ENCODE measurements around the gene POGLUT3. TPM values are rescaled to one million over a fixed set of nuclear protein-coding genes. Genes with fewer than 3 reads are reported as not detected.

The POGLUT3 gene
- total and polyA plus RNA-seq, 4 donors: 5.8 to 8.8 (median 7.6) TPM

- Histone ChIP-seq H3K4me3 (ENCODE audit: low read depth in 1 of 3, low read length in 3 of 3) (peak overlapping the region; percentile 0 to 53 (median 51)), H3K9me3 (ENCODE audit: control insufficient read depth in 4 of 4, low read length in 3 of 4) (no peaks in the 10 kb centered on the region), H3K27me3 (ENCODE audit: control insufficient read depth in 4 of 4, insufficient read depth in 4 of 4, low read length in 3 of 4) (no peaks in the 10 kb centered on the region), H3K36me3 (ENCODE audit: control insufficient read depth in 4 of 4, insufficient read depth in 3 of 4, low read depth in 1 of 4, low read length in 3 of 4) (peaks cover 2 to 3% (median 3%) of the 10 kb centered on the region in 4 donors), H3K4me1 (ENCODE audit: control insufficient read depth in 4 of 4, insufficient read depth in 4 of 4, low read length in 3 of 4) (peaks cover 0 to 22% (median 11%) of the 10 kb centered on the region in 4 donors), H3K27ac (ENCODE audit: low read depth in 1 of 2, low read length in 2 of 2) (peak overlapping the region; percentile 74 to 77), H3K9ac (ENCODE audit: low read depth in 1 of 2, low read length in 2 of 2) (peak overlapping the region; percentile 62 to 88)
- TF ChIP-seq CTCF (IDR thresholded peaks at IDR 0.05; ENCODE audit: low read depth, low read length, missing input control): no peak
- peak; percentile 48 for TF ChIP-seq FOXA2 (IDR thresholded peaks at IDR 0.05)
- TF ChIP-seq SP1 (IDR thresholded peaks at IDR 0.05): peak; percentile 79
- peak; percentile 35 for TF ChIP-seq FOXA1 (IDR thresholded peaks at IDR 0.05)
- TF ChIP-seq YY1 (IDR thresholded peaks at IDR 0.05): peak; percentile 95
- TF ChIP-seq MAX (IDR thresholded peaks at IDR 0.05): no peak
- no peak for TF ChIP-seq JUND (IDR thresholded peaks at IDR 0.05)
- TF ChIP-seq HNF4A (conservative IDR thresholded peaks at IDR 0.05): peak in 1 of 2 donors; percentile 50
- peak; percentile 30 to 58 for TF ChIP-seq RXRA (IDR thresholded peaks at IDR 0.05)
- peak in 1 of 2 donors; percentile 48 for TF ChIP-seq RAD21 (IDR thresholded peaks at IDR 0.05)
- TF ChIP-seq EGR1 (IDR thresholded peaks at IDR 0.05; ENCODE audit: low read depth in 2 of 2): peak; percentile 23 to 46
- TF ChIP-seq, protein P1, sequence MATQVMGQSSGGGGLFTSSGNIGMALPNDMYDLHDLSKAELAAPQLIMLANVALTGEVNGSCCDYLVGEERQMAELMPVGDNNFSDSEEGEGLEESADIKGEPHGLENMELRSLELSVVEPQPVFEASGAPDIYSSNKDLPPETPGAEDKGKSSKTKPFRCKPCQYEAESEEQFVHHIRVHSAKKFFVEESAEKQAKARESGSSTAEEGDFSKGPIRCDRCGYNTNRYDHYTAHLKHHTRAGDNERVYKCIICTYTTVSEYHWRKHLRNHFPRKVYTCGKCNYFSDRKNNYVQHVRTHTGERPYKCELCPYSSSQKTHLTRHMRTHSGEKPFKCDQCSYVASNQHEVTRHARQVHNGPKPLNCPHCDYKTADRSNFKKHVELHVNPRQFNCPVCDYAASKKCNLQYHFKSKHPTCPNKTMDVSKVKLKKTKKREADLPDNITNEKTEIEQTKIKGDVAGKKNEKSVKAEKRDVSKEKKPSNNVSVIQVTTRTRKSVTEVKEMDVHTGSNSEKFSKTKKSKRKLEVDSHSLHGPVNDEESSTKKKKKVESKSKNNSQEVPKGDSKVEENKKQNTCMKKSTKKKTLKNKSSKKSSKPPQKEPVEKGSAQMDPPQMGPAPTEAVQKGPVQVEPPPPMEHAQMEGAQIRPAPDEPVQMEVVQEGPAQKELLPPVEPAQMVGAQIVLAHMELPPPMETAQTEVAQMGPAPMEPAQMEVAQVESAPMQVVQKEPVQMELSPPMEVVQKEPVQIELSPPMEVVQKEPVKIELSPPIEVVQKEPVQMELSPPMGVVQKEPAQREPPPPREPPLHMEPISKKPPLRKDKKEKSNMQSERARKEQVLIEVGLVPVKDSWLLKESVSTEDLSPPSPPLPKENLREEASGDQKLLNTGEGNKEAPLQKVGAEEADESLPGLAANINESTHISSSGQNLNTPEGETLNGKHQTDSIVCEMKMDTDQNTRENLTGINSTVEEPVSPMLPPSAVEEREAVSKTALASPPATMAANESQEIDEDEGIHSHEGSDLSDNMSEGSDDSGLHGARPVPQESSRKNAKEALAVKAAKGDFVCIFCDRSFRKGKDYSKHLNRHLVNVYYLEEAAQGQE (IDR thresholded peaks at IDR 0.05): peak; percentile 64
- WGBS: 32% methylated on average over 11 of the region's 11 CpGs
- DNase-seq (ENCODE audit: low spot score): no peak
Observed at GRCh38 chr11:108474664-108475463, 23.3 kb downstream of the POGLUT3 start.

DNA sequence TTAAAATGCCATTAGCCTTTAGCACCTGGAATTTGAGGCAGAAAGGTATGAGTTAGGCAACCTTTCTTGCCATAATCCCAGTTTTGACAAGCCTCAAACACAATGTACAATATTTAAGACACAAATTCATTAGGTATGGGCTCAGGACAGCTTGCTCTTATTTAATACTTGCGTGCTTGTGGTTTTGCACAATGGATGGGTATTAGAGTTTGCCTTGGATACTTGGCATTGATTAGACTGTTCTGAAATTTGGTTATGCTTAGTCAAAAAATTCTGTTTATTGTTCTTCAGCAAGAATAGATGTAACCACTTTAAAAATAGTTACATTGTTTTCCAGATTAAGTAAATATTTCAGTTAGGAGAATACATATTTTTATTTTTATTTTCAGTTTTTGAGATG, 25.5 kb downstream of the POGLUT3 start:
- Histone ChIP-seq H3K36me3 (ENCODE audit: control insufficient read depth in 4 of 4, insufficient read depth in 3 of 4, low read depth in 1 of 4, low read length in 3 of 4) (peaks cover 0 to 3% (median 1%) of the 10 kb centered on the region in 4 donors), H3K4me3 (ENCODE audit: low read depth in 1 of 3, low read length in 3 of 3) (no peak overlapping the region), H3K27ac (ENCODE audit: low read depth in 1 of 2, low read length in 2 of 2) (no peak overlapping the region), H3K9me3 (ENCODE audit: control insufficient read depth in 4 of 4, low read length in 3 of 4) (no peaks in the 10 kb centered on the region), H3K4me1 (ENCODE audit: control insufficient read depth in 4 of 4, insufficient read depth in 4 of 4, low read length in 3 of 4) (peaks cover 0 to 28% (median 11%) of the 10 kb centered on the region in 4 donors), H3K9ac (ENCODE audit: low read depth in 1 of 2, low read length in 2 of 2) (no peak overlapping the region), H3K27me3 (ENCODE audit: control insufficient read depth in 4 of 4, insufficient read depth in 4 of 4, low read length in 3 of 4) (no peaks in the 10 kb centered on the region)
- 70% methylated on average over 1 of the region's 1 CpG for WGBS
- no peak for DNase-seq (ENCODE audit: low spot score)
- TF ChIP-seq EGR1 (IDR thresholded peaks at IDR 0.05; ENCODE audit: low read depth in 2 of 2) (no peak), HNF4A (conservative IDR thresholded peaks at IDR 0.05) (no peak), RAD21 (IDR thresholded peaks at IDR 0.05) (no peak), RXRA (IDR thresholded peaks at IDR 0.05) (no peak), SP1 (IDR thresholded peaks at IDR 0.05) (no peak), MAX (IDR thresholded peaks at IDR 0.05) (no peak), GABPA (IDR thresholded peaks at IDR 0.05 in 1 of 2, conservative IDR thresholded peaks at IDR 0.05 in 1 of 2) (no peak), FOXA2 (IDR thresholded peaks at IDR 0.05) (no peak), NR2F2 (IDR thresholded peaks at IDR 0.05) (no peak), CTCF (IDR thresholded peaks at IDR 0.05; ENCODE audit: low read depth, low read length, missing input control) (no peak), HNF4G (IDR thresholded peaks at IDR 0.05) (no peak), FOXA1 (IDR thresholded peaks at IDR 0.05) (no peak), JUND (IDR thresholded peaks at IDR 0.05) (no peak)
- TF ChIP-seq, protein P2, sequence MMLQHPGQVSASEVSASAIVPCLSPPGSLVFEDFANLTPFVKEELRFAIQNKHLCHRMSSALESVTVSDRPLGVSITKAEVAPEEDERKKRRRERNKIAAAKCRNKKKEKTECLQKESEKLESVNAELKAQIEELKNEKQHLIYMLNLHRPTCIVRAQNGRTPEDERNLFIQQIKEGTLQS (IDR thresholded peaks at IDR 0.05): no peak
- TF ChIP-seq, protein P1 (IDR thresholded peaks at IDR 0.05): no peak

All from liver (tissue), 9 donors.